WERI-Rb-1 (cell line): Measurements from ENCODE around the gene NIF3L1.
"Not testable (repeated sequence)": the region's sequence is repeated elsewhere in the genome, so short reads cannot be mapped to it uniquely, and the experiment has no call there.

ENCODE experiments used
- DNase-seq: peaks from one replicate; pipeline ENCODE4 v3.0.0-alpha.2; 2020
- H3K27ac ChIP-seq: fragments of 250-450 bp; sonication (Bioruptor Pico); 2 replicates; pipeline ENCODE4 v1.5.1; 2020; ENCODE audit warnings: mild to moderate bottlenecking, moderate library complexity
- H3K27me3 ChIP-seq: fragments of 250-450 bp; sonication (Bioruptor Pico); 2 replicates; pipeline ENCODE4 v1.5.1; 2021; ENCODE audit warnings: mild to moderate bottlenecking, low read depth, moderate library complexity; ENCODE audit not compliant: insufficient read depth, severe bottlenecking
- H3K36me3 ChIP-seq: fragments of 250-450 bp; sonication (Bioruptor Pico); 2 replicates; pipeline ENCODE4 v1.5.1; 2020; ENCODE audit warnings: mild to moderate bottlenecking, moderate library complexity
- H3K4me3 ChIP-seq: 2 replicates; pipeline ENCODE4 v1.5.1; 2011; ENCODE audit warnings: low read depth, mild to moderate bottlenecking, control low read depth, low read length
- H3K9me3 ChIP-seq: fragments of 250-450 bp; sonication (Bioruptor Pico); 2 replicates; pipeline ENCODE4 v1.5.1; 2021; ENCODE audit warnings: mild to moderate bottlenecking, moderate library complexity; ENCODE audit not compliant: severe bottlenecking
- TF ChIP-seq, protein P1 (sequence below): IDR thresholded peaks from 2 replicates; pipeline ENCODE4 v1.5.1; 2011; ENCODE audit warnings: low read depth, mild to moderate bottlenecking, control low read depth, inconsistent platforms, low read length

The NIF3L1 gene

DNA sequence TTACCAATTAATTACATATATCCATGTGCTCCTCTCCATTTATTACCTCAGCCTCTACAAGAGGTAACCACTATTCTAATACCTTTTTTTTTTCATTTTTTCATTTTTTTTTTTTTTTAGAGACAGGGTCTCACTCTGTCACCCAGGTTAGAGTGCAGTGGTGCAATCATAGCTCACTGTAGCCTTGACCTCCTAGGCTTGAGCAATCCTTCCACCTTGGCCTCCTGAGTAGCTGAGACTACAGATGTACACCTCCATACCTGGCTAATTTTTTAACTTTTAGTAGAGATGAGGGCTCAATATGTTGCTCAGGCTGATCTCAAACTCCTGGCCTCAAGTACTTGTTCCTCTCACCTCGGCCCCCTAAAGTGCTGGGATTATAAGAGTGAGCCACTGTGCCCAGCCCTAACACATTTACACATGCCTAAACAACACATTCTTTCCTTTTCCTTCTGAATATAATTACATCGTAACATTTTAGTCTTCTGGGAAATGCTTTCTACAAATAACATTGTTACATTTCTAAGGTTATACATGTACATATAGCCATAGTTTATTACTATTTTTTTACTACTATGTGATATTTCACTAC lies 10.8 kb upstream of the NIF3L1 start:
- peaks cover 33% of the 10 kb centered on the region for H3K36me3 ChIP-seq
- H3K4me3 ChIP-seq, result no peak overlapping the region
- no peaks in the 10 kb centered on the region for H3K9me3 ChIP-seq
- DNase-seq, result no peak
- TF ChIP-seq, protein P1, sequence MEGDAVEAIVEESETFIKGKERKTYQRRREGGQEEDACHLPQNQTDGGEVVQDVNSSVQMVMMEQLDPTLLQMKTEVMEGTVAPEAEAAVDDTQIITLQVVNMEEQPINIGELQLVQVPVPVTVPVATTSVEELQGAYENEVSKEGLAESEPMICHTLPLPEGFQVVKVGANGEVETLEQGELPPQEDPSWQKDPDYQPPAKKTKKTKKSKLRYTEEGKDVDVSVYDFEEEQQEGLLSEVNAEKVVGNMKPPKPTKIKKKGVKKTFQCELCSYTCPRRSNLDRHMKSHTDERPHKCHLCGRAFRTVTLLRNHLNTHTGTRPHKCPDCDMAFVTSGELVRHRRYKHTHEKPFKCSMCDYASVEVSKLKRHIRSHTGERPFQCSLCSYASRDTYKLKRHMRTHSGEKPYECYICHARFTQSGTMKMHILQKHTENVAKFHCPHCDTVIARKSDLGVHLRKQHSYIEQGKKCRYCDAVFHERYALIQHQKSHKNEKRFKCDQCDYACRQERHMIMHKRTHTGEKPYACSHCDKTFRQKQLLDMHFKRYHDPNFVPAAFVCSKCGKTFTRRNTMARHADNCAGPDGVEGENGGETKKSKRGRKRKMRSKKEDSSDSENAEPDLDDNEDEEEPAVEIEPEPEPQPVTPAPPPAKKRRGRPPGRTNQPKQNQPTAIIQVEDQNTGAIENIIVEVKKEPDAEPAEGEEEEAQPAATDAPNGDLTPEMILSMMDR, result no peak
- H3K27me3 ChIP-seq, result no peaks in the 10 kb centered on the region
- H3K27ac ChIP-seq, result no peak overlapping the region

DNA sequence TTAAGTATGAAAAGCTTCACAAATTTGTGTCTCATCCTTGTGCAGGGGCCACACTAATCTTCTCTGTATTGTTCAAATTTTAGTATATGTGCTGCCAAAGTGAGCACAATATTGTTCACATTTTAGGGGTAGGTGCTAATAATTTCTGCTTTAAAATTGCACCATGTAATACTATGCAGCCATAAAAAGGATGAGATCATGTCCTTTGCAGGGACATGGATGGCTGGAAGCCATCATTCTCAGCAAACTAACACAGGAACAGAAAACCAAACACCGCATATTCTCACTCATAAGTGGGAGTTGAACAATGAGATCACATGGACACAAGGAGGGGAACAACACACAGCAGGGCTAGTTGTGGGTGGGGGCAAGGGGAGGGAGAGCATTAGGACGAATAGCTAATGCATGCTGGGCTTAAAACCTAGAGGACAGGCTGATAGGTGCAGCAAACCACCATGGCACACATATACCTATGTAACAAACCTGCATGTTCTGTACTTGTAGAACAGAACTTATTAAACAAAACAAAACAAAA lies 7.4 kb upstream of the NIF3L1 start:
- peaks cover 46% of the 10 kb centered on the region for H3K36me3 ChIP-seq
- not testable (repeated sequence) for H3K4me3 ChIP-seq, H3K27me3 ChIP-seq, H3K9me3 ChIP-seq, DNase-seq, H3K27ac ChIP-seq

DNA sequence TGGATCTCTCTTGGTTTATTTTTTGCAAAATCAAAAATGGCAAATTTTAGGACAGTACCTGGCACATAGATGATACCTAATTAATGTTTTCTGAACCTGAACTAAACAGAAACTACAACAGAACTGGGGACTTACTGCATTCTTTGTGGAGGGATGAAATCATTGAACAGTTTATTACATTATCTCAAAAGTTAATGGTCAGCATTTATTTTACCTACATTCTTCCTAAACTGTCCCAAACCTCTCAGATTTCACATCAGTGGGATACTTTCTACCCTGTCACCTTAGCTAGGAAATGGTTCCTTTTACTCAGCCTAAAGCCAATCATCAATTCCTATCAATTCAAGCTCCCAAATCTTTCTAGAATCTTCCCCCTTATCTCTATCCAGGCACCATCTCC lies 10.3 kb downstream of the NIF3L1 start:
- H3K4me3 ChIP-seq, result no peak overlapping the region
- H3K27me3 ChIP-seq, result no peaks in the 10 kb centered on the region
- H3K36me3 ChIP-seq, result peaks cover 68% of the 10 kb centered on the region
- no peak for DNase-seq
- TF ChIP-seq, protein P1, result no peak
- H3K27ac ChIP-seq, result no peak overlapping the region
- no peaks in the 10 kb centered on the region for H3K9me3 ChIP-seq

DNA sequence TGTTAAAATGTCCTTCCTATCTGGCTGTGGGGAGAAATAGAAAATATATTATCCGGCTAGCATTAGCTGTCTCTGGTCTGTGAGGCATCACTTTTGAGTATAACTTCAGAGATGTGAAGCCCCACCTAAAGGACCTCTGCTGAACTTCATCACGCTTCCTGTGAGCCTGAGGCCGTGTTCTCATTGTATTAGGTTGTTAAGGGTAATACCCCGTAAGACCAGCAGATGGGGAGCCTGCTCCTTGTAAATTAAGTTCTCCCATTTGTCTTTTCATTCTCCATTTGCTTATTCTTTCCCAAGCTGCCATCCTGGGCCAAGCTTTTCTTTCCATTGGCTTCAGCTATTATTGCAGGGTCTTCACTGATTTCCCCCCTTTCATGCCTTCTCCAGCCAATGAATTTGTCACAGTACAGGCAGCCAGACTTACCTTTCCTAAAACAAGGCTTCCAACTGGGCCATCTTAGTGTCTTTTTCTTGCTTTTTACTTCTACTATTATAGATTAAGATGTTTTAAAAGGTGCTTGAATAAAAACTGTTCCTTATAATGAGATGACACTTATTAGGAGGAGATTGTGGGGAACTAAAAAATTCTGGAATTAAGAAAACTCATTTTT lies 12.4 kb downstream of the NIF3L1 start:
- peak; percentile 76 for DNase-seq
- Histone ChIP-seq H3K9me3 (no peaks in the 10 kb centered on the region), H3K36me3 (peaks cover 71% of the 10 kb centered on the region), H3K27me3 (no peaks in the 10 kb centered on the region), H3K4me3 (no peak overlapping the region), H3K27ac (no peak overlapping the region)
- TF ChIP-seq, protein P1, result peak; percentile 74

DNA sequence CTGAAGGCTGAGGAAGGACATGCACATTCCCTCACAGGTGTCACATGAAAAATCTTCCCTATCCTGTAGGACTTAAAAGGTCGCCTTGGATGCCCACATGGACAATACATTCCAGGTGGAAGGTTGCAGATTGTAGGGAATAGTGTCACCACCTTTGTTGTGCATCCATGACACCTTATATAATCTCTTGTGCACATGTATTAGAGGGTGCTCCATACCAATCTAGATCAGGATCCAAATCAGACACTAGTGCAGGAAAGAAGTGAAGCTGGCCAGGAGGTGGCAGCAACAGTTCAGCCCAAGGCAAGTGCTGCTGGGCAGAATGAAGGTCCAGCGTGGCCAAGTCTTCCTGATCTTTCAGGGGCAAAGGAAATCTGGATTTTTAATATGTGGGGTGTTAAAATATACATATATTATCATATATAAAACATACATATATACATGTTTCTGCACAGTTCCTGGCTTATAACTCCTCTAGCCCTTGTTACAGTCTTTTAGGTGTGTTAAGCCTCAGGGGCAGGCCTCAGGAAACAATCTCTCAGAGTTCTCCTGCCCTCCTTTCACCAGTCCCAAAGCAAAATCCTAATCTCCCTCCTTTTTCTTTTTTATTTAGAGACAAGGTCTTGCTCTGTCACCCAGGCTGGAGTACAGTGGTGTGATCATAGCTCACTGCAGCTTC lies 16.6 kb downstream of the NIF3L1 start:
- Histone ChIP-seq H3K4me3 (no peak overlapping the region), H3K27me3 (no peaks in the 10 kb centered on the region), H3K36me3 (peaks cover 55% of the 10 kb centered on the region), H3K27ac (no peak overlapping the region), H3K9me3 (no peaks in the 10 kb centered on the region)
- TF ChIP-seq, protein P1, result peak; percentile 77
- DNase-seq, result peak; percentile 75

- peaks cover 46% of the 10 kb centered on the region for H3K36me3 ChIP-seq
- TF ChIP-seq, protein P1, result no peak
Observed at GRCh38 chr2:200909958-200910357, 20.8 kb downstream of the NIF3L1 start.

More at GRCh38 chr2:200909958-200910357, 20.8 kb downstream of the NIF3L1 start:
- H3K27me3 ChIP-seq, result no peaks in the 10 kb centered on the region
- H3K27ac ChIP-seq, result no peak overlapping the region
- no peak overlapping the region for H3K4me3 ChIP-seq
- DNase-seq, result no peak
- H3K9me3 ChIP-seq, result no peaks in the 10 kb centered on the region
